Stimulated activated effector memory CD8-positive, alpha-beta T cell treated with anti-CD3 and anti-CD28 coated beads, Interleukin-12 subunit alpha, Interleukin-12 subunit beta, amount 100 ng/mL, for 72 hours (primary cell): Measurements from ENCODE around the gene TELO2.

Experiments
- ATAC-seq: fragments of 150-1000 bp; cut with Tn5 transposase; 2 replicates; pipeline ENCODE4 v1.10.0; 2021
- DNase-seq, 2 donors: peaks; one replicate each; pipeline ENCODE4 v3.0.0; 2021 to 2022; ENCODE audit warnings: low spot score in 2 of 2
- H3K27ac Mint-ChIP-seq: one replicate; pipeline ENCODE4 v1.8.0; 2022; ENCODE audit warnings: mild to moderate bottlenecking, mixed read lengths
- H3K36me3 Mint-ChIP-seq: one replicate; pipeline ENCODE4 v1.8.0; 2022; ENCODE audit warnings: mild to moderate bottlenecking, mixed read lengths
- H3K4me1 Mint-ChIP-seq: one replicate; pipeline ENCODE4 v1.8.0; 2022; ENCODE audit warnings: mixed read lengths
- H3K4me3 Mint-ChIP-seq: one replicate; pipeline ENCODE4 v1.8.0; 2022; ENCODE audit warnings: mild to moderate bottlenecking, mixed read lengths
- H3K9me3 Mint-ChIP-seq: one replicate; pipeline ENCODE4 v1.8.0; 2022; ENCODE audit warnings: mixed read lengths

Gene TELO2

DNA sequence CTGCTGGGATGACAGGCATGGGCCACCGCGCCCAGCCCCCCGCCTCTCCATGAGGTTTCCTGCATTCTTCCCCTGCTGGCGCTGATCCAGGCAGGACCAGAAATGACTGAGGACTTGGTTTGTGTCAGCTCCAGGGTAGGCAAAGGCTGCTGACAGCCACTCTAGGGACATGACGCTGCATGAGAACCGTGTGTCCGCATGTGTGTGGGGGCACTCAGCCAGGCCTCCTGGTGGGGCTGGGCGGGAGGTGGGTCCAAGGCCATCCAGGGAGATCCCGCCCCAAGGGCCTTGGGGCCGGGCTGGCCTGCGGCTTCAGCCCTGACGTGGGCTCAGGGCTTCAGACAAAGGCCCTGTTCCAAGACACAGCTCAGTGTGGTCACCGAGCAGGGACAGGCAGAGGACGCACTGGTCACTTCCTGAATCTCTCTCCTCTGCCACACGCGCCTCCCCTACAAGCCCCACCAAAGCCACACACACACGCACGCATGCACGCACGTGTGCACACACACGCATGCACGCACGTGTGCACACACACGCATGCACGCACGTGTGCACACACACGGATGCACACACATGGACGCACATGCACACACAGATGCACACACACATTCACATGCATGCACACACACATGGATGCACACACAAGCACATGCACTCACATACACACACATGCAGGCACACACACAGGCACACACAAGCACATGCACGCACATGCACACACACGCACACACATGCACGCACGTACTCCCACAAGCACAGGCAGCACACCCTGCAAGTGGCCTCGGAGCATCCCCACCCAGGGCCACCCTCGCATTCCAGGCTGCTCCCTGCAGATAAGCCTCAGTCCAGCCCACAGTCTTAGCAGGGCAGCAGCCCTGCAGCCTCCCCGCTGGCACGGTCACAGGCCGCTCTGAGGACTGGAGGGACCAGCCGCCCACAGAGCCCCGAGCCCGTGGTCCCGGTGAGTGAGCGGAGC, 35.0 kb downstream of the TELO2 start:
- no peak for ATAC-seq
- Mint-ChIP-seq H3K9me3 (no peaks in the 10 kb centered on the region), H3K27ac (peak overlapping the region; percentile 32), H3K4me1 (peaks cover 10% of the 10 kb centered on the region), H3K36me3 (no peaks in the 10 kb centered on the region), H3K4me3 (no peak overlapping the region)
- no peak for DNase-seq

DNA sequence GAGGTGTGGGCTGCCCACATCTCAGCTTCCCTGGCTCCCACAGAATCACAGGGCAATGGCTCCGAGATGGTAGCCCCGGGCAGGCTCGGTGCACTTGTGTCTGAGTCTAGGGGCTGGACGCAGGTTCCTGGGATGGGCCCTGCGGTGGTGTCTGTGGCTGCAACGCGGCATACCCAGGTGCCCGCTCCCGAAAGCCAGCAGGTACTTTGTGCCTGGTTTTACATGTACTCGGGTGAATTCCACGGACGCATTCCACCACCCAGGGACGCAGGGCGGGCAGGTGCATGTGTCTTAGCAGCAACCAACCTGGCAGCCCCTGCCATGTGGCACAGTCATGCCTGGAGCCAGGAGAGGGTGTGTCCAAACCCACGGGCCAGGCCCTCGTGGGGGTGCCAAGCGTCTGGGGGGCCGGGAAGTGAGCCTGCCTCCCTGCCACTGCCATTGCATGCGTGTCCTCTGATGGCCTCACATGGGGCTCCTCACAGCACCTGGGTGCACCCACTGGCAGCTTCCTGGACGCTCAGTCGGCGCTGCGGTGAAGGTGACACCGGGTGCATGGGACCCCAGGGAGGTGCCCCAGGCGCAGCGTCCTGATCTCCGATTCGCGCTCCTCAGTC, 35.9 kb downstream of the TELO2 start:
- Mint-ChIP-seq H3K4me1 (peaks cover 13% of the 10 kb centered on the region), H3K27ac (no peak overlapping the region), H3K9me3 (no peaks in the 10 kb centered on the region), H3K36me3 (no peaks in the 10 kb centered on the region), H3K4me3 (no peak overlapping the region)
- DNase-seq = no peak
- no peak for ATAC-seq

DNA sequence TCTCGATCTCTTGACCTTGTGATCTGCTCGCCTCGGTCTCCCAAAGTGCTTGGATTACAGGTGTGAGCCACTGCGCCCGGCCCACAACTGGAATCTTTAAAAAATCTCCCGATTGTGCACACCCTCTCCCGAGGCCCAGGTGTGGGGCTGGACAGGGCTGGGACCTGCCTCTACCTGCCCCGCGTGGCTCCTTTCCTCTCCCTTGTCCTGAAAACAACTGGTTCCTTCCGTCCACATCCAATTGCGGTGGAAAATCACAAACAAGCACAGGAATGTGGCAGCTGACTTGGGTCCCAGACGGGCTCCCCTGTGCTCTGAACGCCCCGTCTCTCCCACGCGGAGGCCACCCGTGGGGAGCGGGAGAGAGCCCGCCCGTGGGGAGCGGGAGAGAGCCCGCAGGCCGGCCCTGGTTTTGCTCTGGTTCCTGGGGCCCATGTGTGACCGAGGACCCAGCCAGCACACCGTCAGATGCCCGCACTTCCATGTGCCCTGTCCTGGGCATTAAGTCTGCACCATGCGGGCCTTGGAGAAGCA, 37.3 kb downstream of the TELO2 start:
- H3K27ac Mint-ChIP-seq = no peak overlapping the region
- no peaks in the 10 kb centered on the region for H3K9me3 Mint-ChIP-seq
- no peak for DNase-seq
- H3K4me1 Mint-ChIP-seq = peaks cover 21% of the 10 kb centered on the region
- H3K4me3 Mint-ChIP-seq = no peak overlapping the region
- H3K36me3 Mint-ChIP-seq = peaks cover 8% of the 10 kb centered on the region
- ATAC-seq = no peak

DNA sequence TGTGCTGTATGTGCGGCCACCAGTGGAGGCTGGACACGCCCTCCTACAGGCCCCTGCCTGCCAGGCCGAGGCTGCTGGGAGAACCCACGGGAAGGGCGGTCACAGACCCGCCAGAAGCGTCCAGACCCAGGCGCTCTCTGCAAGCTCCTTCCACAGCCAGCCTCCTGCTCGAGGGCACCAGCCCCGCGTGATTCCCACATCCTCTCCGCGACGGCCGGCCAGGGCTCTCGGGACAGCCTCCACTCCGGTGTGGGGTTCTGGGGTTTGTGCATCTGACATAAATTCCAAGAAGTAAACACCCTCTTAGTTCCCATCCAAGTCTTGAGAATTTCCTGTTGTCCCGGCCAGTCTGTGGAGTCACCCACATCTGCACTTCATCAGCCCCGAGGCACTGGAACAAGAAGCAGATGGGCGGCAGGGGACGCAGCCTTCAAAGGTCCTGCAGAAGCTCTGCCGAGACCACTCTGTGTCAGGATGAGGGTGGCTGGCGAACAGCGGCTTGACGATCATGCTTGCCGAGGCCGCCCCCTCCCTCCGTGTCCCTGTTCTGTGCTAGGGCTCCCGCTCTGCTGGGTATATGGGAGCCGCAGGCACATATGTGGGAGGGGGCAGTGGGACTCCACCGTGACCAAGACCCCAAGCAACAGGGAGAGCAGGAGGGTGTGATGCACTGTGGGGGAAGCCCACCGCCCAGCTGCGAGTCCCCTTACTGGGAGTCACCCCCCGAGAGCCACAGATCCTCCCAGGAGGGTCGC, 37.9 kb downstream of the TELO2 start:
- Mint-ChIP-seq H3K4me3 (no peak overlapping the region), H3K27ac (no peak overlapping the region), H3K4me1 (peaks cover 26% of the 10 kb centered on the region), H3K9me3 (no peaks in the 10 kb centered on the region), H3K36me3 (peaks cover 11% of the 10 kb centered on the region)
- ATAC-seq (no peak), DNase-seq (no peak)

DNA sequence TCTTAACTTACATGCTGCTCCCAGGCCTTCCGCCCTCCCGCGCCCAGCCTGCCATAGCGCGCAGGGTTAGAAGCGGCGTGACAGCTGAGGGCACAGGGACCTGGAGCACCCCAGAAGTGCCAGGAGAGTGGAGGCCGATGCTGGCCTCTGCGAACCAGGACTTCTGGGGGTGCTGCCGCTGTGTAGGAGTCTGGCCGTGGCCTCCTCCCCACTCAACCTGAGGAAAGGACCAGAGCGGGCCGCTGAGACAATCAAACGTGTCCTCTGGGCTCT, 38.4 kb downstream of the TELO2 start:
- peaks cover 16% of the 10 kb centered on the region for H3K36me3 Mint-ChIP-seq
- ATAC-seq = no peak
- DNase-seq = no peak
- no peak overlapping the region for H3K27ac Mint-ChIP-seq
- no peaks in the 10 kb centered on the region for H3K9me3 Mint-ChIP-seq
- H3K4me3 Mint-ChIP-seq = no peak overlapping the region
- peaks cover 31% of the 10 kb centered on the region for H3K4me1 Mint-ChIP-seq

DNA sequence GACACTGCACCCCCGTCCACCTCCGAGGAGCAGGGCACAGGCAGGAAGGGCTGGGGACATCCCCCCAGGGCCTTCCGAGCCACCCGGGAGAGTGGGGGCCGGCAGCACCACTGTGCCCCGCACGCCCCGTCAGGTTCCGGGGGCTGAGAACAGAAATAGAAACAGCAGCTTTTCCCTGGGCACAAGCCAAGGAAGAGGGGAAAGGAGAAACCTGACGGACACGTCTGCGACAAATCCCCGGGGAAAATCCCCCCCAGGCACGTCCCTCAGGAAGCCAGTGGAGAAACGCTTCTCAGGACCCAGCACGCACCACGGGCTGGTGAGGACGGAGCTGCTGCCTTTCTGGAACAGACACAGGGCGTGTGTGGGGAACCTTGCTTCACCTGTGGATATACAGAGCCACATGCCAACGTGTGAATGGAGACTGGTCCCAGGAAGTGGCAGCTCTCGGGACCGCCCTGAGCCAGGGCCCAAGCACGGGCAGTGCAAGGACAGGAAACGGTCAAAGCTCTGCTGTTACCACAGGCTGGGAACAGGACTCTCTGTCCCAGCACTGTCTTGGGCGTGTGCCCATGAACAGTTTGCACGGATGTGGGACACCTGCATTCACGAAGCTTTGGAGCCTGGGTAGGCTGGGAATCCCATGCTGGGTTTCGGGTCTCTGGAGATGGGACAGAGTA, 39.1 kb downstream of the TELO2 start:
- Mint-ChIP-seq H3K36me3 (peaks cover 23% of the 10 kb centered on the region), H3K4me1 (peaks cover 38% of the 10 kb centered on the region), H3K4me3 (peak overlapping the region; percentile 96), H3K27ac (no peak overlapping the region), H3K9me3 (no peaks in the 10 kb centered on the region)
- no peak for DNase-seq
- no peak for ATAC-seq

DNA sequence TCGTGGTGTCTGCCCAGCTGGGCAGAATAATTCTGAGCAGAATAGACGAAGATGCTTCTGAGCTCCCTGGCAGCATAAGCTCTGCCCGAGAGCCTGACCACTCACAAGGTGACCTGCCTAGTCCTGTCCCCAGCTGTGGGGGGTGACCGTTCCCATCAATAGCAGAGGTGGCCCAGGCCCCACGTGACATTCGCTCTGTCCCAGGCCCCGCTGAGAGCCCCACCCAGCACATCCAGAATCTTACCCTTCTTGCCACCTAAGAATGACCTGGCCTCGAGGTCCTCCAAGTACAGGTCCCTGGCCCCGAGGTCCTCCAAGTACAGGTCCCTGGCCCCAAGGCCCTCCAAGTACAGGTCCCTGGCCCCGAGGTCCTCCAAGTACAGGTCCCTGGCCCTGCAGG, 39.6 kb downstream of the TELO2 start:
- Mint-ChIP-seq H3K4me3 (peak overlapping the region; percentile 96), H3K9me3 (no peaks in the 10 kb centered on the region), H3K36me3 (peaks cover 28% of the 10 kb centered on the region), H3K27ac (peak overlapping the region; percentile 96), H3K4me1 (peaks cover 43% of the 10 kb centered on the region)
- DNase-seq (no peak), ATAC-seq (no peak)

DNA sequence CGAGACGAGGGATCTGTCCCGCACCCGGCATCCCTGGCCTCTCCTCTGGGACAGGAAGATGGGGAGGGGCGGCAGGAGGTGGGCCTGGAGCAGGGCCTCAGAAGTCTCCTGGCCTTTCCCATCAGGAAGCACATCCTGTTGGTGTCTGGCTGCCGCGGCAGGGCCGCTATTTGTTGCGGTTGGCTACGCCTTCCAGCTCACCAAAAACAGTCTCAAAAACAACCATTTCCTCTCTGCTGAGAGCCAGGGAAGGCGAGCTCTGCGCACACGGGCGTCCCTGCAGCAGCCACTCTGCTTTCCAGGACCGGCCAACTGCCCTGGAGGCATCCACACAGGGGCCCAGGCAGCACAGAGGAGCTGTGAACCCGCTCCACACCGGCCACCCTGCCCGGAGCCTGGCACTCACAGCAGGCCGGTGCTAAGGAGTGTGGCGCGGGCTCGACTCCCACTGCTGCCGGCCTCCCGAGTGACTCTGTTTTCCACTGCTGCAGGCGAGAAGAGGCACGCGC, 40.3 kb downstream of the TELO2 start, which contains the start of gene TMEM204:
TSS of gene TMEM204 (plus strand) at position 224 of the 509 bp plus-strand sequence. CDS start 610 bp downstream, outside the sequence.
- peak in 1 of 2 donors; percentile 65 for DNase-seq
- peak within 1 kb of the TSS; percentile 96 for H3K4me3 Mint-ChIP-seq
- peaks cover 45% of the 10 kb centered on the region for H3K4me1 Mint-ChIP-seq
- H3K27ac Mint-ChIP-seq = peak within 1 kb of the TSS; percentile 96
- H3K36me3 Mint-ChIP-seq = peaks cover 35% of the 10 kb centered on the region
- ATAC-seq = peak; percentile 48
- no peaks in the 10 kb centered on the region for H3K9me3 Mint-ChIP-seq

DNA sequence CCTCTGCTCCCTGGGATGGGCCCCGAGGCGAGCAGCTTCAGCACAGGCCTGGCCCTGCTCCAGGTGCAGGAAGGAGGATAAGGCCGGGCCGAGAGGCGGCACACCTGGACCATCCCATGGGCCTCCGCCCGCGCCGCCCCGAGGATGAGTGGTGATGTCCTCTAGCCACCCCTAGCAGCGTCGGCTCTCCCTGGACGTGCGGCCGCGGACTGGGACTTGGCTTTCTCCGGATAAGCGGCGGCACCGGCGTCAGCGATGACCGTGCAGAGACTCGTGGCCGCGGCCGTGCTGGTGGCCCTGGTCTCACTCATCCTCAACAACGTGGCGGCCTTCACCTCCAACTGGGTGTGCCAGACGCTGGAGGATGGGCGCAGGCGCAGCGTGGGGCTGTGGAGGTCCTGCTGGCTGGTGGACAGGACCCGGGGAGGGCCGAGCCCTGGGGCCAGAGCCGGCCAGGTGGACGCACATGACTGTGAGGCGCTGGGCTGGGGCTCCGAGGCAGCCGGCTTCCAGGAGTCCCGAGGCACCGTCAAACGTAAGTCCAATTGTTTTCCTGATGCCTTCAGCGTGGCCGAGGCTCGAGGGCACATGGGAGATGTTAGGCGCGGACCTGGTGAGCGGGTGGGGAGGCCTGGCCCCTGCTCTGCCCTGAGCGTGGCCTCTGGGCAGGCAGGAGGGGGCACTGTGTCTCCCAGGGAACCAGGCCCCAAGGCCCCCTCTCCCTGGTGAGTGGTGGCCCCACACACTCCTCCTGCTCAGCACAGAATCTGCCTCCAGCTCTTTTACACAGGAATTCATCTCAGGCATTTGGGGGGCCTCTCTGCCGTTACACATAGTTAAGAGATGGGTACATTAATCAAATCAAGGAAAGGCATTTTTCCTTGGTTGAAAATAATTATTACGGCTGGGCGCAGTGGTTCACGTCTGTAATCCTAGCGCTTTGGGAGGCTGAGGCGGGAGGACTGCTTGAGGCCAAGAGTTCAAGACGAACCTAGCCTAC, 41.2 kb downstream of the TELO2 start:
- peak overlapping the region; percentile 96 for H3K27ac Mint-ChIP-seq
- no peaks in the 10 kb centered on the region for H3K9me3 Mint-ChIP-seq
- peaks cover 52% of the 10 kb centered on the region for H3K4me1 Mint-ChIP-seq
- DNase-seq (peak in 1 of 2 donors; percentile 55), ATAC-seq (peak; percentile 47)
- peaks cover 37% of the 10 kb centered on the region for H3K36me3 Mint-ChIP-seq
- H3K4me3 Mint-ChIP-seq = peak overlapping the region; percentile 96

DNA sequence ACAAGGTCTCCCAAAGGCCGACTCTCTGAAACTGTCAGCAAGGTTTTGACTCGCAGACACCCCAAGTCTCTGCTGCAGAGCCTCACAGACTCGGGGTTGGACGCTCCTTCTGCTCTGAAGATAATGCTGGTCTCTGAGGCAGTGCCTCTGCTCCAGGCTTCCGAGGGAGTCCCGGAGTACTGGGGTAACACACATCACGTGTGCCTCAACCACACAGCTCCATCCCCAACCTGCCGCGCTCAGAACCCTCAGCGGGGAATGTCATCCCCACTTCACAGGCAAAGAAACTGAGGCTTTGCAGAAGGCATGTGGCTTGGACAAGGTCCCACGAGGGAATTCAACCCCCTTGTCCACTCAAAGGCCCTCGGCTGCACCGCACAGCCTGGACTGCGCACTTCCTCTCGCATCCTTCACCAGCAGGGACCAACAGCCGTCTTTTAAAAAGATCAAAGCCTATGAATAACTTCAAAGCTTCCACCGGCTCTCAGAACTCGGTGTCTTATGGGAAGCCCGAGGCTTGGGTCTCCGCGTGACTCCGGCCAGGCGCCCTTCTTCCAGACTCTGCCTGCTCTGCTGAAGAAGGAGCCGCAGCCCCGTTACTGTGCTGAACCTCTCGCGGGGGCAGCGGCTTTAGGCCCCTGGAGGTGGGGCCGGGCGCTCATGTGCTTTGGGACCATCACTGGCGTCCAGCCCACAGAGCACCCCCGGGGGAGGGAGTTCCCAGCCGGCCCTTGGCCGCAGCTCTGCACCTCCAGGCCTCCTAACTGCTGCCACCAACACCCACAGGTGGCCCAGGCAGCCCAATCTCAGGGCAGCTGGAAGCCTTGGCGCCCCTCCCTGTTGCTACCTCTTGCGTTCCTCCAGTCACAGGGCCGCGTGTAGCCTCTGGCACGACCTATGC, 42.5 kb downstream of the TELO2 start:
- Mint-ChIP-seq H3K36me3 (peaks cover 42% of the 10 kb centered on the region), H3K9me3 (no peaks in the 10 kb centered on the region), H3K4me3 (peak overlapping the region; percentile 96), H3K4me1 (peaks cover 55% of the 10 kb centered on the region), H3K27ac (peak overlapping the region; percentile 96)
- DNase-seq = no peak
- ATAC-seq = peak; percentile 14

DNA sequence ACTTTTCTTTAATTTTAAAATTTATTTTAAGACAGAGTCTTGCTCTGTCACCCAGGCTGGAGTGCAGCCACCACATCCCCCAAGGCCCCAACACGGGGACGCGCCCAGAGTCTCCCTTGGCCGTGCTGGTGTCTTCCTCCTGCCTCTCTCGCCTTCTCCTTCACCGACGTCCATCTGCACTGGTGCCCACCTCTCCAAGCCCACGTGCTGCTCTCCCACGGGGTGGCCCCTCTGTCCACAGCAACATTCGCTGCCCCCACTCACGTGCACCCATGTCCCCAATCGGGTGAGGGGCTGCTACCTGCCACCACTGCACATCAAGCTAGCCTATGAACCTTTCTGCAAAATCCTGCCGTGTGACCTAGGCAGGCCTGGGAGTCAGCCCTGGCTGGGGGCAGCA, 43.4 kb downstream of the TELO2 start:
- ATAC-seq (no peak), DNase-seq (no peak)
- Mint-ChIP-seq H3K4me3 (peak overlapping the region; percentile 96), H3K4me1 (peaks cover 55% of the 10 kb centered on the region), H3K9me3 (no peaks in the 10 kb centered on the region), H3K27ac (peak overlapping the region; percentile 96), H3K36me3 (peaks cover 43% of the 10 kb centered on the region)

DNA sequence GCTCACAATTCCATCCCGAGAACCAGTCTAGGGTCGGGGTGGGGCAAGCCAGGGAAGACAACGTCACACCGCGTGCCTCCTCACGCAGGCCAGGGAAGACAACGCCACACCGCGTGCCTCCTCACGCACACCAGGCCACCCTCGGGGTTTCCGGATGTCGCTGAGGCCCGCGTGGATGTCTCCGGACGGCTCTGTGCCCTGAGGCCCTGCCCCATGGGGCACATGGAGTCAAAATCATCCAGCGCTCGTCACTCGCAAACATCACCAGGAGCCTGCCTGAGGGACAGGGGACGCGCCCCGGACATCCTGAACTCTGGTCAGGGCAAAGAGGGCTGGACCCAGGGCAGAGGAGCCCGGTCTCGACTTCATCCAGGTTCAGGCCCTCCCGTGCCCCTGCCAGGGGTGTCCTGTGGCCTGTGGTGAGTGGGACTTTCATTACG, 44.0 kb downstream of the TELO2 start:
- DNase-seq = no peak
- Mint-ChIP-seq H3K36me3 (peaks cover 43% of the 10 kb centered on the region), H3K27ac (peak overlapping the region; percentile 96), H3K4me1 (peaks cover 55% of the 10 kb centered on the region), H3K4me3 (peak overlapping the region; percentile 96), H3K9me3 (no peaks in the 10 kb centered on the region)
- ATAC-seq = no peak

DNA sequence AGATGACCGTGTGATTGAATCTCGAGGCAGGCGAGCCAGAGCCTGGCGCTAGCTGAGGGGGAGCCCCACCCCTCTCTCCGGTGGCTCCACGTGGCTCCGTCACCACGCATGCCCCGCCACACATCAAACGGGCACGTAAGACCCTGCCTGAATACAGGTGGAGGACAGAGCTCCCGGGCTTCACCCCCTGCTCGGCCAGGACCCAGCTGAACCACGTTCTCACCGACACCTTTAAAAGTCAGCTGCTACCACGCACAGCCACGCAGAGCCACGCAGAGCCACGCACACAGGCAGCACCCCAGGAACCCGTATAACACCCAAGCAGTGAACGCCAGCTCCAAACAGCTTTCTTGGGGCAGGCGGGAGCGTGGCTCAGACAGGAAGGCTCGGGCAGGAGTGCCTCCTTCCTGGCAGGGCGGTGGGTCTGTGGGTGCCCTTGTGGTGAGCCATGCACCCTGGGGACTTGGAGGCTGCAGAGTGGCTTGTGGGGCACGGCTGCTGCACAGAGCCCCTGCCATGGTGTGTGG, 44.7 kb downstream of the TELO2 start:
- H3K4me1 Mint-ChIP-seq = peaks cover 54% of the 10 kb centered on the region
- ATAC-seq = no peak
- H3K27ac Mint-ChIP-seq = peak overlapping the region; percentile 96
- H3K9me3 Mint-ChIP-seq = no peaks in the 10 kb centered on the region
- H3K4me3 Mint-ChIP-seq = peak overlapping the region; percentile 96
- H3K36me3 Mint-ChIP-seq = peaks cover 43% of the 10 kb centered on the region
- no peak for DNase-seq
